Measurements from ENCODE around the gene SEMA3A.

SEMA3A gene

GRCh38 chr7:83937930-83938329 lies 256.7 kb downstream of the SEMA3A start:
- H3K4me1 ChIP-seq (ENCODE audit: low read length) = peaks cover 12% of the 10 kb centered on the region
- TF ChIP-seq EZH2phosphoT487 (IDR thresholded peaks at IDR 0.05; ENCODE audit: low read depth) = no peak
- no peak for TF ChIP-seq CTCF (IDR thresholded peaks at IDR 0.05; ENCODE audit: low read depth, low read length)

GRCh38 chr7:83936056-83936708 lies 258.4 kb downstream of the SEMA3A start:
- no peaks in the 10 kb centered on the region for H4K20me1 ChIP-seq (ENCODE audit: insufficient read depth, low read length)
- peak; percentile 92 for TF ChIP-seq CTCF (IDR thresholded peaks at IDR 0.05; ENCODE audit: low read depth, low read length)
- no peak for TF ChIP-seq EZH2phosphoT487 (IDR thresholded peaks at IDR 0.05; ENCODE audit: low read depth)
- peak overlapping the region; percentile 23; the same call in 1 of the 2 replicates for H3K4me2 ChIP-seq (ENCODE audit: low read length)
- H3K36me3 ChIP-seq (replicated peaks; ENCODE audit: low read depth, low read length) = no peaks in the 10 kb centered on the region
- H3K27me3 ChIP-seq (ENCODE audit: low read depth, low read length) = no peaks in the 10 kb centered on the region
- H2AFZ ChIP-seq (ENCODE audit: low read depth, low read length) = no peak overlapping the region
- no peak overlapping the region for H3K27ac ChIP-seq (ENCODE audit: low read length)
- peaks cover 19% of the 10 kb centered on the region for H3K4me1 ChIP-seq (ENCODE audit: low read length)
- no peak overlapping the region for H3K4me3 ChIP-seq (ENCODE audit: low read length)
- H3K79me2 ChIP-seq (ENCODE audit: low read length) = no peaks in the 10 kb centered on the region
- no peaks in the 10 kb centered on the region for H3K9me3 ChIP-seq (ENCODE audit: insufficient read depth, low read length)
- no peak overlapping the region for H3K9ac ChIP-seq (ENCODE audit: low read length)

More at GRCh38 chr7:83937930-83938329, 256.7 kb downstream of the SEMA3A start:
- Histone ChIP-seq H3K4me3 (ENCODE audit: low read length) (no peak overlapping the region), H3K9ac (ENCODE audit: low read length) (no peak overlapping the region), H3K36me3 (replicated peaks; ENCODE audit: low read depth, low read length) (no peaks in the 10 kb centered on the region), H2AFZ (ENCODE audit: low read depth, low read length) (no peak overlapping the region), H3K9me3 (ENCODE audit: insufficient read depth, low read length) (no peaks in the 10 kb centered on the region), H3K27ac (ENCODE audit: low read length) (no peak overlapping the region), H3K4me2 (ENCODE audit: low read length) (no peak overlapping the region), H3K79me2 (ENCODE audit: low read length) (no peaks in the 10 kb centered on the region), H4K20me1 (ENCODE audit: insufficient read depth, low read length) (no peaks in the 10 kb centered on the region), H3K27me3 (ENCODE audit: low read depth, low read length) (no peaks in the 10 kb centered on the region)

GRCh38 chr7:83934118-83934734 lies 260.4 kb downstream of the SEMA3A start:
- Histone ChIP-seq H3K4me3 (ENCODE audit: low read length) (no peak overlapping the region), H3K4me1 (ENCODE audit: low read length) (peaks cover 19% of the 10 kb centered on the region), H3K27me3 (ENCODE audit: low read depth, low read length) (no peaks in the 10 kb centered on the region), H2AFZ (ENCODE audit: low read depth, low read length) (peak overlapping the region; percentile 49; the same call in 1 of the 2 replicates), H3K9ac (ENCODE audit: low read length) (no peak overlapping the region), H3K79me2 (ENCODE audit: low read length) (no peaks in the 10 kb centered on the region), H3K9me3 (ENCODE audit: insufficient read depth, low read length) (no peaks in the 10 kb centered on the region), H3K27ac (ENCODE audit: low read length) (no peak overlapping the region), H4K20me1 (ENCODE audit: insufficient read depth, low read length) (no peaks in the 10 kb centered on the region), H3K4me2 (ENCODE audit: low read length) (peak overlapping the region; percentile 27), H3K36me3 (replicated peaks; ENCODE audit: low read depth, low read length) (no peaks in the 10 kb centered on the region)
- no peak for TF ChIP-seq EZH2phosphoT487 (IDR thresholded peaks at IDR 0.05; ENCODE audit: low read depth)
- TF ChIP-seq CTCF (IDR thresholded peaks at IDR 0.05; ENCODE audit: low read depth, low read length) = no peak; the same call in 1 of the 2 replicates

GRCh38 chr7:83931968-83932367 lies 262.6 kb downstream of the SEMA3A start:
- no peak overlapping the region for H3K4me2 ChIP-seq (ENCODE audit: low read length)
- H2AFZ ChIP-seq (ENCODE audit: low read depth, low read length) = no peak overlapping the region
- no peak overlapping the region for H3K9ac ChIP-seq (ENCODE audit: low read length)
- no peaks in the 10 kb centered on the region for H3K79me2 ChIP-seq (ENCODE audit: low read length)
- H3K4me3 ChIP-seq (ENCODE audit: low read length) = no peak overlapping the region
- H3K27ac ChIP-seq (ENCODE audit: low read length) = no peak overlapping the region
- H3K36me3 ChIP-seq (replicated peaks; ENCODE audit: low read depth, low read length) = peaks cover 2% of the 10 kb centered on the region
- H4K20me1 ChIP-seq (ENCODE audit: insufficient read depth, low read length) = no peaks in the 10 kb centered on the region
- TF ChIP-seq EZH2phosphoT487 (IDR thresholded peaks at IDR 0.05; ENCODE audit: low read depth) = no peak
- TF ChIP-seq CTCF (IDR thresholded peaks at IDR 0.05; ENCODE audit: low read depth, low read length) = no peak
- H3K27me3 ChIP-seq (ENCODE audit: low read depth, low read length) = no peaks in the 10 kb centered on the region
- peaks cover 23% of the 10 kb centered on the region for H3K4me1 ChIP-seq (ENCODE audit: low read length)
- H3K9me3 ChIP-seq (ENCODE audit: insufficient read depth, low read length) = no peaks in the 10 kb centered on the region

All from OCI-LY3 (cell line).